Thyroid gland (tissue), 4 donors: ENCODE results near the gene CD9. TPM values are rescaled to one million over a fixed set of nuclear protein-coding genes. Genes with fewer than 3 reads are reported as not detected.

Experiments
- DNase-seq, 2 donors: peaks; one replicate each; pipeline ENCODE4 v3.0.0-alpha.2; 2019
- H3K27ac ChIP-seq, 3 donors: fragments of 200-600 bp; sonication (generic); 1 replicate in 2 of 3; 2 replicates in 1 of 3; pipeline ENCODE4 v1.5.1; 2016 to 2019; ENCODE audit warnings: mild to moderate bottlenecking in 1 of 3, moderate library complexity in 1 of 3
- H3K27me3 ChIP-seq: fragments of 200-600 bp; sonication (generic); one replicate; pipeline ENCODE4 v1.5.1; 2019
- H3K36me3 ChIP-seq, 2 donors: fragments of 200-600 bp; sonication (generic); one replicate each; pipeline ENCODE4 v1.5.1; 2016 to 2019
- H3K4me1 ChIP-seq, 2 donors: fragments of 200-600 bp; sonication (generic); one replicate each; pipeline ENCODE4 v1.5.1; 2017 to 2019
- H3K4me3 ChIP-seq, 3 donors: fragments of 200-600 bp; sonication (generic); replicated peaks in 1 of 3; 1 replicate in 2 of 3; 2 replicates in 1 of 3; pipeline ENCODE4 v1.5.1; 2016; ENCODE audit warnings: mild to moderate bottlenecking in 1 of 3
- H3K9me3 ChIP-seq: fragments of 200-600 bp; sonication (generic); one replicate; pipeline ENCODE4 v1.5.1; 2017
- POLR2A ChIP-seq, 2 donors: fragments of 450-650 bp; IDR thresholded peaks; one replicate each; pipeline ENCODE4 v1.6.1; 2017; ENCODE audit warnings: antibody characterized with exemption in 2 of 2, mild to moderate bottlenecking in 2 of 2, moderate library complexity in 1 of 2
- WGBS, 2 donors: methylation state at CpG; one replicate each; pipeline ENCODE4 v1.1.5; 2017; 5-methylcytosine and 5-hydroxymethylcytosine counted together
- intact Hi-C: fragments of 100-400 bp; cut with DNase I; formaldehyde crosslinking; loops from one replicate; pipeline ENCODE4 v1.15.1; 2023
- total RNA-seq, 4 donors: library from RNA; depleted of rRNA; stranded (reverse); fragments of >200 nt; gene quantifications; one replicate each; pipeline ENCODE4 v1.2.3, GENCODE V29; 2016
- TF ChIP-seq, protein P1 (sequence below), 6 experiments: fragments of 200-600 bp in 3 of 6; fragments of 450-650 bp in 3 of 6; sonication (generic) in 3 of 6; IDR thresholded peaks; one replicate each; pipeline ENCODE4 v1.5.1; 2016 to 2019; ENCODE audit warnings: antibody characterized with exemption in 6 of 6, mild to moderate bottlenecking in 2 of 6, inconsistent platforms in 1 of 6, moderate library complexity in 1 of 6

The CD9 gene
- total RNA-seq, 4 donors from 2014 or later = 367 to 494 (median 375) TPM

DNA sequence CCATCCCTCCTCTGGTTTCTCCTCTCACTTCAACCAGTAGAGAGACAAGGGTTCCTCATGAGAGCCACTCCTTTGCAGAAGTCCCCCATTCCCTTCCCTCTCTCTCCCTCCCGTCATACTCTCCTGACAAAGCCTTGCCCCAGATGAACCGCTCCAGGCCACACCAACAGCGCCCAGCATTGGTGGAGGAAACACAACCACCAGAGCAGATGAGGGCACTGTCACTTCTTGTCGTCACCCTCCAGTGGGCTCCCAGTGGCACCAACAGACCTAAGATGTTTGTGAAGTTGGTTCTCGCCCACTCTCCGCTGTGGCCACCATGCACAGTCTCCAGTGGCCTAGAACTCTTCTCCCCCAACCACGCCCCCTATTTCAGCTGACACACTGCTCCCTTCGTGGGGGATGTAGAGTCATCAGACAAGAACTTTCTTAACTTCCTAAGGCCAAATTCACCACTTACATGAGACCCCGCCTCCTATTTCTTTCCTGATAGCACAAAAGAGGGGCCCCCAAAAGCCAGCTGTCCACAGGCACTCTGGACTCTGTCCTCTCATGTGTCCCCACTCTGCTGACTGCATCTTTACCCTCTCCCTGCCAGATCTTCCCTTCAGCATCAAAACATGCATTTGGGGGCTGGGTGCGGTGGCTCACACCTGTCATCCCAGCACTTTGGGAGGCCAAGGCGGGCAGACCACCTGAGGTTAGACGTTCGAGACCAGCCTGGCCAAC lies 81.0 kb downstream of the CD9 start:
- intact Hi-C loops = loop anchor here (5.0 kb wide), 2 partner anchors 219 to 299 kb away; no protein-coding TSS in a partner anchor
- Histone ChIP-seq H3K4me3 (no peak overlapping the region), H3K27ac (no peak overlapping the region), H3K9me3 (no peaks in the 10 kb centered on the region), H3K4me1 (peaks cover 25 to 43% of the 10 kb centered on the region in 2 donors), H3K36me3 (no peaks in the 10 kb centered on the region), H3K27me3 (no peaks in the 10 kb centered on the region)
- no peak for DNase-seq
- no peak for TF ChIP-seq POLR2A (IDR thresholded peaks at IDR 0.05)
- TF ChIP-seq, protein P1, sequence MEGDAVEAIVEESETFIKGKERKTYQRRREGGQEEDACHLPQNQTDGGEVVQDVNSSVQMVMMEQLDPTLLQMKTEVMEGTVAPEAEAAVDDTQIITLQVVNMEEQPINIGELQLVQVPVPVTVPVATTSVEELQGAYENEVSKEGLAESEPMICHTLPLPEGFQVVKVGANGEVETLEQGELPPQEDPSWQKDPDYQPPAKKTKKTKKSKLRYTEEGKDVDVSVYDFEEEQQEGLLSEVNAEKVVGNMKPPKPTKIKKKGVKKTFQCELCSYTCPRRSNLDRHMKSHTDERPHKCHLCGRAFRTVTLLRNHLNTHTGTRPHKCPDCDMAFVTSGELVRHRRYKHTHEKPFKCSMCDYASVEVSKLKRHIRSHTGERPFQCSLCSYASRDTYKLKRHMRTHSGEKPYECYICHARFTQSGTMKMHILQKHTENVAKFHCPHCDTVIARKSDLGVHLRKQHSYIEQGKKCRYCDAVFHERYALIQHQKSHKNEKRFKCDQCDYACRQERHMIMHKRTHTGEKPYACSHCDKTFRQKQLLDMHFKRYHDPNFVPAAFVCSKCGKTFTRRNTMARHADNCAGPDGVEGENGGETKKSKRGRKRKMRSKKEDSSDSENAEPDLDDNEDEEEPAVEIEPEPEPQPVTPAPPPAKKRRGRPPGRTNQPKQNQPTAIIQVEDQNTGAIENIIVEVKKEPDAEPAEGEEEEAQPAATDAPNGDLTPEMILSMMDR (IDR thresholded peaks at IDR 0.05) = no peak
- WGBS, 2 donors = 90 to 92% methylated on average over 13 of the region's 13 CpGs

DNA sequence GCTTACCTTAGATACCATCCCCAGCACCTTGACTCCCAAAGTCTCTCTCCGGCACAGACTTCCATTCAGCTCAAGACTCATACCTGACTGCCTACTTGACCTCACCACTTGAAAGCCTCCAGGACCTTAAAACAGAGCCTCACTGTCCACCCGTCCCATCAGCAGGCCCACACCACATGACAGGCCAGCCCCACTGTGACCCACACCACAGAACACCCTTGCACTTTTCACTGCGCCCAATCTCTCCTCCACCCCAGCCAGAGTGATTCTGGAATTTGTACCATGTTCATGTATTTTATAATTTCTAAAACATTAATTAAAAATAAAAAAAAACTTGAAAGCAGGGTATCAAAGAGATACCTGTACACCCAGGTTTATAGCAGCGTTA lies 82.2 kb downstream of the CD9 start:
- peaks cover 24 to 37% of the 10 kb centered on the region in 2 donors for H3K4me1 ChIP-seq
- no peaks in the 10 kb centered on the region for H3K27me3 ChIP-seq
- H3K9me3 ChIP-seq = no peaks in the 10 kb centered on the region
- no peak for DNase-seq
- H3K4me3 ChIP-seq = no peak overlapping the region
- 95% methylated on average over 4 of the region's 4 CpGs for WGBS, 2 donors
- intact Hi-C loops = loop anchor here (5.0 kb wide), 2 partner anchors 220 to 300 kb away; no protein-coding TSS in a partner anchor
- no peak for TF ChIP-seq POLR2A (IDR thresholded peaks at IDR 0.05)
- TF ChIP-seq, protein P1 (IDR thresholded peaks at IDR 0.05) = no peak
- no peaks in the 10 kb centered on the region for H3K36me3 ChIP-seq
- H3K27ac ChIP-seq = no peak overlapping the region

DNA sequence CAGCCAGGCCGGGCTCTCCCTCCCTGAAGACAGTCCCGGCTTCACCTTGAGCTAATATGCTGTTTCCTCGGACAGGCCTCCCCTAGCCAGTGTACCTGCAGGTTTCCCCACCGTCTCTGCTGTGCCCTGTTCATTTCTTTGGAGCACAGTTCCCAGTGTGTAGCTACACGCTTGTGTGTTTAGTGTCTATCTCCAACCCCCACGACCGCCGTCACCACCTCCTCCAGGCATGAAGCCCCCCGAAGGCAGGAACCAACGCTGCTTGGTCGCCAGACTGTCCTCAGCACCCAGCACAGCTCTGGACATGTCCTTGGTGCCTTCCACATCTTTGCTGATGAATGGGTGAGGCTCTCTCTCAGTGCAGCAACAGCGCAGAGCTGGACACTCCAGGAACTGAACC lies 84.1 kb downstream of the CD9 start:
- no peak overlapping the region for H3K27ac ChIP-seq
- intact Hi-C loops = loop anchor here (5.0 kb wide), 2 partner anchors 222 to 302 kb away; no protein-coding TSS in a partner anchor
- 92 to 95% methylated on average over 12 of the region's 12 CpGs for WGBS, 2 donors
- no peaks in the 10 kb centered on the region for H3K36me3 ChIP-seq
- no peak for DNase-seq
- H3K4me1 ChIP-seq = peaks cover 10 to 21% of the 10 kb centered on the region in 2 donors
- no peaks in the 10 kb centered on the region for H3K27me3 ChIP-seq
- no peaks in the 10 kb centered on the region for H3K9me3 ChIP-seq
- H3K4me3 ChIP-seq = no peak overlapping the region
- TF ChIP-seq POLR2A (IDR thresholded peaks at IDR 0.05) = no peak
- TF ChIP-seq, protein P1 (IDR thresholded peaks at IDR 0.05) = no peak

DNA sequence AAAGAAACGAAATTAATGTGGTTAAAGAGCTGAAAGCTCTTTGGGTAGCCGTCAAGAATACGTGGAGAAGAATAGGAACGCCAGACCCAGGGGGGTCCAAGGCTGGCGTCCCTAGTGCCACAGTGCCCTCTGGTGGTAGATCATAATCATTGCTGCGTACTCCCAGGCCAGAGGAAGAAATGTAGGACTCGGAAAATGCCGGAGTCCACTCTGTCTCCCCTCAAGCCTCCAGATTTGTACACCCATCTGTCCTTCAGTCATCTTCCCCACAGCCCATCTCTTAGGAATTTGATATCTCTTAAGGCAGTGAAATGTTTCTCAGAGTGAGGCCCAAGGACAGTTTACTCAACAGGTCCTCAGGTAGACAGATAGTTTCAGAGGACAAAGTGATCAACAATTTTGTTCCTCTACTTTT lies 84.9 kb downstream of the CD9 start:
- Histone ChIP-seq H3K36me3 (no peaks in the 10 kb centered on the region), H3K27ac (no peak overlapping the region), H3K27me3 (no peaks in the 10 kb centered on the region), H3K9me3 (no peaks in the 10 kb centered on the region), H3K4me3 (no peak overlapping the region), H3K4me1 (peaks cover 3 to 13% of the 10 kb centered on the region in 2 donors)
- intact Hi-C loops = no loop called here
- DNase-seq = peak; percentile 59 to 67
- WGBS, 2 donors = 1 to 2% methylated on average over 8 of the region's 8 CpGs
- TF ChIP-seq POLR2A (IDR thresholded peaks at IDR 0.05) = no peak
- TF ChIP-seq, protein P1 (IDR thresholded peaks at IDR 0.05) = peak; percentile 82 to 96 (median 88)
